K562 (cell line): ENCODE results near the gene MAST1. TPM values are rescaled to one million over a fixed set of nuclear protein-coding genes. Genes with fewer than 3 reads are reported as not detected.

Experiments
- ELF2 ChIP-seq: fragments of 250-450 bp; sonication (Bioruptor Pico); IDR thresholded peaks from 2 replicates; pipeline ENCODE4 v1.5.0; 2021; ENCODE audit warnings: mild to moderate bottlenecking
- HDAC1 ChIP-seq, 2 experiments: fragments of 450-650 bp; IDR thresholded peaks; 2 replicates each; pipeline ENCODE4 v1.6.1; 2016 to 2017; ENCODE audit warnings: inconsistent platforms in 1 of 2, mild to moderate bottlenecking in 1 of 2, moderate library complexity in 1 of 2
- KDM4B ChIP-seq, 2 experiments: fragments of 450-650 bp in 1 of 2; sonication (generic) in 1 of 2; IDR thresholded peaks; 2 replicates each; pipeline ENCODE4 v1.6.1; 2016 to 2017; ENCODE audit warnings: borderline replicate concordance in 2 of 2, antibody characterized with exemption in 1 of 2, low read depth in 1 of 2, mild to moderate bottlenecking in 1 of 2
- MEF2A ChIP-seq: IDR thresholded peaks from 2 replicates; pipeline ENCODE4 v1.6.1; 2011; ENCODE audit warnings: low read depth, mild to moderate bottlenecking, low read length, moderate library complexity; ENCODE audit not compliant: control insufficient read depth
- MEIS2 ChIP-seq: fragments of 450-650 bp; IDR thresholded peaks from 2 replicates; pipeline ENCODE4 v1.6.1; 2014; ENCODE audit warnings: mild to moderate bottlenecking; ENCODE audit not compliant: partially characterized antibody
- POLR2AphosphoS5 ChIP-seq: IDR thresholded peaks from 2 replicates; pipeline ENCODE4 v1.6.1; 2011; ENCODE audit warnings: mild to moderate bottlenecking, low read depth, low read length, moderate library complexity; ENCODE audit not compliant: control insufficient read depth, insufficient read depth
- RCOR1 ChIP-seq, 2 experiments: IDR thresholded peaks; 2 replicates each; pipeline ENCODE4 v1.6.1; 2012; ENCODE audit warnings: low read depth in 2 of 2, low read length in 2 of 2, borderline replicate concordance in 1 of 2, improper control_type of control experiment in 1 of 2
- SPI1 ChIP-seq: IDR thresholded peaks from 2 replicates; pipeline ENCODE4 v1.6.1; 2011; ENCODE audit warnings: low read depth, low read length, control low read depth, borderline replicate concordance
- SREBF1 ChIP-seq: fragments of 150-350 bp; IDR thresholded peaks from 2 replicates; pipeline ENCODE4 v1.6.1; 2014; ENCODE audit warnings: antibody characterized with exemption, low read depth, low read length, borderline replicate concordance
- TCF7L2 ChIP-seq: fragments of 150-350 bp; IDR thresholded peaks from 2 replicates; pipeline ENCODE4 v1.6.1; 2016; ENCODE audit warnings: low read depth, mild to moderate bottlenecking, low read length, moderate library complexity
- TFAP4 ChIP-seq: sonication (generic); formaldehyde crosslinking; IDR thresholded peaks from 2 replicates; pipeline ENCODE4 v1.8.0; 2022; ENCODE audit warnings: missing genetic modification reagents, mild to moderate bottlenecking, moderate library complexity, borderline replicate concordance
- ZC3H11A ChIP-seq: IDR thresholded peaks from 2 replicates; pipeline ENCODE4 v1.6.1; 2012; ENCODE audit warnings: low read depth, low read length, improper control_type of control experiment
- ZFP36 ChIP-seq: fragments of 150-350 bp; IDR thresholded peaks from 2 replicates; pipeline ENCODE4 v1.6.1; 2018; ENCODE audit warnings: low read length, low read depth; ENCODE audit not compliant: partially characterized antibody
- ZFX ChIP-seq: sonication (generic); formaldehyde crosslinking; IDR thresholded peaks from 2 replicates; pipeline ENCODE4 v1.8.0; 2022; ENCODE audit warnings: mild to moderate bottlenecking, missing genetic modification reagents, moderate library complexity
- ZNF12 ChIP-seq: sonication (generic); formaldehyde crosslinking; IDR thresholded peaks from 2 replicates; pipeline ENCODE4 v1.4.0; 2020; ENCODE audit warnings: mild to moderate bottlenecking, missing genetic modification reagents
- ZNF134 ChIP-seq: fragments of 250-450 bp; sonication (Bioruptor Pico); conservative IDR thresholded peaks from 2 replicates; pipeline ENCODE4 v1.4.0; 2020
- ZNF75A ChIP-seq: fragments of 450-650 bp; formaldehyde crosslinking; IDR thresholded peaks from 2 replicates; pipeline ENCODE4 v1.4.0; 2020; ENCODE audit warnings: mild to moderate bottlenecking
- polyA plus RNA-seq, 8 experiments: library from polyadenylated mRNA; depleted of rRNA in 4 of 8; stranded (reverse) in 5 of 8; unstranded in 3 of 8; fragments of >200 nt; fragmentation: Nextera tagmentation in 2 of 8; fragmentation: Illumina TruSeq in 1 of 8; extraction: Ambion mirVana in 2 of 8; extraction: Trizol in 1 of 8; gene quantifications; 2 replicates each; pipeline versions ENCODE4 v1.2.1 to v1.2.3, GENCODE V29; 2011 to 2014; ENCODE audit warnings: inconsistent platforms in 1 of 8, missing spikeins in 1 of 8
- total RNA-seq, 7 experiments: library from RNA; depleted of rRNA in 6 of 7; stranded (reverse); fragments of >200 nt in 6 of 7; fragmentation: Illumina TruSeq in 2 of 7; extraction: Trizol in 2 of 7; gene quantifications; 2 replicates each; pipeline versions ENCODE4 v1.2.1 to v1.2.3, GENCODE V29; 2011 to 2021; ENCODE audit warnings: low replicate concordance in 1 of 7
- TF ChIP-seq, protein P1 (sequence below), 2 experiments: fragments of 450-650 bp in 1 of 2; sonication (generic) in 1 of 2; formaldehyde crosslinking in 1 of 2; IDR thresholded peaks; 2 replicates each; pipeline versions ENCODE4 v1.7.1 to v1.9.0; 2016 to 2022; ENCODE audit warnings: inconsistent platforms in 1 of 2, mild to moderate bottlenecking in 1 of 2, missing genetic modification reagents in 1 of 2

The MAST1 gene
- total and polyA plus RNA-seq, 9 of the 15 experiments (the other 6 are each of a cell fraction or from before 2014, with no cell fraction given) = 0.48 to 10.3 (median 3.9) TPM

GRCh38 chr19:12890787-12891552 is 52.7 kb downstream of the MAST1 start, which contains the start of gene GCDH (continued):
- TF ChIP-seq RCOR1 (IDR thresholded peaks at IDR 0.05; ENCODE audit: borderline replicate concordance in 1 of 2, low read depth in 2 of 2, low read length in 2 of 2) (peak in 1 of 2 experiments; percentile 54; a peak in 2 of 4 replicates), ELF2 (CRISPR knock-in tag) (no peak), SREBF1 (no peak), SPI1 (no peak), POLR2AphosphoS5 (0 out of 2 replicates have a peak, but pooled peaks have one; percentile 1), HDAC1 (IDR thresholded peaks at IDR 0.05) (peak; percentile 94 to 100), MEF2A (no peak), TFAP4 (peak; percentile 84), ZFP36 (no peak), ZFX (CRISPR knock-in tag) (peak; percentile 57), ZC3H11A (0 out of 2 replicates have a peak, but pooled peaks have one; percentile 70), MEIS2 (no peak), KDM4B (IDR thresholded peaks at IDR 0.05; ENCODE audit: borderline replicate concordance in 2 of 2, low read depth in 1 of 2) (no peak), ZNF75A (CRISPR knock-in tag) (no peak), ZNF134 (CRISPR knock-in tag) (no peak), ZNF12 (no peak), TCF7L2 (no peak)
- TF ChIP-seq, protein P1, sequence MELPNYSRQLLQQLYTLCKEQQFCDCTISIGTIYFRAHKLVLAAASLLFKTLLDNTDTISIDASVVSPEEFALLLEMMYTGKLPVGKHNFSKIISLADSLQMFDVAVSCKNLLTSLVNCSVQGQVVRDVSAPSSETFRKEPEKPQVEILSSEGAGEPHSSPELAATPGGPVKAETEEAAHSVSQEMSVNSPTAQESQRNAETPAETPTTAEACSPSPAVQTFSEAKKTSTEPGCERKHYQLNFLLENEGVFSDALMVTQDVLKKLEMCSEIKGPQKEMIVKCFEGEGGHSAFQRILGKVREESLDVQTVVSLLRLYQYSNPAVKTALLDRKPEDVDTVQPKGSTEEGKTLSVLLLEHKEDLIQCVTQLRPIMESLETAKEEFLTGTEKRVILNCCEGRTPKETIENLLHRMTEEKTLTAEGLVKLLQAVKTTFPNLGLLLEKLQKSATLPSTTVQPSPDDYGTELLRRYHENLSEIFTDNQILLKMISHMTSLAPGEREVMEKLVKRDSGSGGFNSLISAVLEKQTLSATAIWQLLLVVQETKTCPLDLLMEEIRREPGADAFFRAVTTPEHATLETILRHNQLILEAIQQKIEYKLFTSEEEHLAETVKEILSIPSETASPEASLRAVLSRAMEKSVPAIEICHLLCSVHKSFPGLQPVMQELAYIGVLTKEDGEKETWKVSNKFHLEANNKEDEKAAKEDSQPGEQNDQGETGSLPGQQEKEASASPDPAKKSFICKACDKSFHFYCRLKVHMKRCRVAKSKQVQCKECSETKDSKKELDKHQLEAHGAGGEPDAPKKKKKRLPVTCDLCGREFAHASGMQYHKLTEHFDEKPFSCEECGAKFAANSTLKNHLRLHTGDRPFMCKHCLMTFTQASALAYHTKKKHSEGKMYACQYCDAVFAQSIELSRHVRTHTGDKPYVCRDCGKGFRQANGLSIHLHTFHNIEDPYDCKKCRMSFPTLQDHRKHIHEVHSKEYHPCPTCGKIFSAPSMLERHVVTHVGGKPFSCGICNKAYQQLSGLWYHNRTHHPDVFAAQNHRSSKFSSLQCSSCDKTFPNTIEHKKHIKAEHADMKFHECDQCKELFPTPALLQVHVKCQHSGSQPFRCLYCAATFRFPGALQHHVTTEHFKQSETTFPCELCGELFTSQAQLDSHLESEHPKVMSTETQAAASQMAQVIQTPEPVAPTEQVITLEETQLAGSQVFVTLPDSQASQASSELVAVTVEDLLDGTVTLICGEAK (IDR thresholded peaks at IDR 0.05) = no peak
- TF ChIP-seq, protein P1 (CRISPR knock-in tag; IDR thresholded peaks at IDR 0.05) = 0 out of 2 replicates have a peak, but pooled peaks have one; percentile 32
